ENCODE data around the gene FAM110D. TPM values are rescaled to one million over a fixed set of nuclear protein-coding genes. Genes with fewer than 3 reads are reported as not detected.

Gene FAM110D
- total and polyA plus RNA-seq, 2 of the 8 experiments (the other 6 are each of a cell fraction or from before 2014, with no cell fraction given) = 0.21 to 0.48 TPM

DNA sequence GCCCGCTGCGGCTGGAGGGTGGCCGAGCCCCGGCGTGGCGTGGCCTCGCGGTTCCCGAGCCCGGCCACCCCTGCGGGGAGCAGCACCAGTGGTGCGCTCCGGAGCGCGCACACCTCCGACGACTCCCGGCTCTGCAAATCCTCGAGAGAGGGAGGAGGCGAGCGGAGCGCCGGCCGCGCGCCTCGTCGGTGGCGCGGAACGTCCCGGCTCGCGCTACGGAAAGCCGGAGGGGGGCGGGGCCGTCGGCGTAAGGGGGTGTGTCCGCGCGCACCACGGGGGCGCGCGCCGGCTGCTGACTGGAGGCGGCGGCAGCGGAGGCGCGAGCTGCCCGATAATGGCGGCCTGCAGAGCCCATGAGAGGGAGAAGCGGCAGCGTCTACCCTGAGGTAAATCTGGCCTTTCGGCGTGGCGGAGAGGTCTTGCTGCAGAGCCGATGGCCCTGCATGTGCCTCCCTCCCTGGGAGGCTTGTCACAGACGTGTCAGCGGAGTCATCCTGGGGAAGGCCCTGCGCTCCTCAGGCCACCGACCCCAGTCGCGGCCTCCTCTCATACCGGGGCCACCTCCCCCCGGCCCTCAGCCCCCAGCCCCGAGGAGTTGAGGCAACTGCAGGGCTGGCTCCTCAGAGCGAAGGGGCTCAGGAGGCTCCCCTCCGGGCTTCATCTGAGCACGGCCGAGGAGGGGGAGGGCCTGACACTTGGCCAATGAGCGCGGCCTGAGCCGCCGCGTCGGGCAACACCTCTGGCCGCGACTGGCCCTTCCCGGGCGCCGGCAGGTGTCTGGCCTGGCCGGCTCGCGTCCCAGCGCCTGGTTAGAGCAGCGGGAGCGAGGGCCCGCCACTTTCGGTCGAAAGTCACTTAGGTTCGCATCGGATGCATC, 47.1 kb upstream of the FAM110D start, which contains the start of gene PDIK1L (continued):
- TF ChIP-seq EZH2 (IDR thresholded peaks at IDR 0.05; ENCODE audit: low read depth, low read length, severe bottlenecking) (no peak), JUN (IDR thresholded peaks at IDR 0.05; ENCODE audit: low read depth, low read length) (no peak), CBX5 (IDR thresholded peaks at IDR 0.05; ENCODE audit: low read depth, low read length) (no peak), ASH2L (IDR thresholded peaks at IDR 0.05; ENCODE audit: low read length) (peak; percentile 84), HDAC6 (IDR thresholded peaks at IDR 0.05; ENCODE audit: low read depth, low read length) (no peak), EP300 (IDR thresholded peaks at IDR 0.05; ENCODE audit: borderline replicate concordance in 1 of 2, low read depth in 2 of 2, low read length in 2 of 2) (peak; percentile 1 to 4; a peak in 1 of 3 replicates), NRF1 (IDR thresholded peaks at IDR 0.05; ENCODE audit: low read depth, low read length) (no peak), BACH1 (IDR thresholded peaks at IDR 0.05; ENCODE audit: low read length) (no peak), SIRT6 (IDR thresholded peaks at IDR 0.05; ENCODE audit: low read length) (no peak), CREB1 (IDR thresholded peaks at IDR 0.05) (0 out of 2 replicates have a peak, but pooled peaks have one; percentile 43), CTBP2 (IDR thresholded peaks at IDR 0.05; ENCODE audit: borderline replicate concordance, insufficient read depth, insufficient read length, low read length) (no peak), GABPA (IDR thresholded peaks at IDR 0.05; ENCODE audit: borderline replicate concordance, insufficient read depth, low read length) (no peak), TAF1 (IDR thresholded peaks at IDR 0.05; ENCODE audit: low read depth, low read length) (peak; percentile 49), NANOG (IDR thresholded peaks at IDR 0.05; ENCODE audit: insufficient read depth, low read depth, low read length, poor library complexity, severe bottlenecking) (no peak), HDAC2 (IDR thresholded peaks at IDR 0.05; ENCODE audit: borderline replicate concordance in 1 of 2, low read depth in 2 of 2, low read length in 2 of 2) (0 out of 4 replicates have a peak, but pooled peaks of 1 of the 2 experiments have one; percentile 38), KDM1A (IDR thresholded peaks at IDR 0.05; ENCODE audit: borderline replicate concordance, low read length) (no peak)
- TF ChIP-seq, protein P1, sequence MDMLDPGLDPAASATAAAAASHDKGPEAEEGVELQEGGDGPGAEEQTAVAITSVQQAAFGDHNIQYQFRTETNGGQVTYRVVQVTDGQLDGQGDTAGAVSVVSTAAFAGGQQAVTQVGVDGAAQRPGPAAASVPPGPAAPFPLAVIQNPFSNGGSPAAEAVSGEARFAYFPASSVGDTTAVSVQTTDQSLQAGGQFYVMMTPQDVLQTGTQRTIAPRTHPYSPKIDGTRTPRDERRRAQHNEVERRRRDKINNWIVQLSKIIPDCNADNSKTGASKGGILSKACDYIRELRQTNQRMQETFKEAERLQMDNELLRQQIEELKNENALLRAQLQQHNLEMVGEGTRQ (IDR thresholded peaks at IDR 0.05; ENCODE audit: low read length) = peak; percentile 27; the same call in 1 of the 2 replicates
